ENCODE results near the gene VIPAS39.

GRCh38 chr14:77421201-77421600, 36.2 kb downstream of the VIPAS39 start:
- TF ChIP-seq, protein P1, sequence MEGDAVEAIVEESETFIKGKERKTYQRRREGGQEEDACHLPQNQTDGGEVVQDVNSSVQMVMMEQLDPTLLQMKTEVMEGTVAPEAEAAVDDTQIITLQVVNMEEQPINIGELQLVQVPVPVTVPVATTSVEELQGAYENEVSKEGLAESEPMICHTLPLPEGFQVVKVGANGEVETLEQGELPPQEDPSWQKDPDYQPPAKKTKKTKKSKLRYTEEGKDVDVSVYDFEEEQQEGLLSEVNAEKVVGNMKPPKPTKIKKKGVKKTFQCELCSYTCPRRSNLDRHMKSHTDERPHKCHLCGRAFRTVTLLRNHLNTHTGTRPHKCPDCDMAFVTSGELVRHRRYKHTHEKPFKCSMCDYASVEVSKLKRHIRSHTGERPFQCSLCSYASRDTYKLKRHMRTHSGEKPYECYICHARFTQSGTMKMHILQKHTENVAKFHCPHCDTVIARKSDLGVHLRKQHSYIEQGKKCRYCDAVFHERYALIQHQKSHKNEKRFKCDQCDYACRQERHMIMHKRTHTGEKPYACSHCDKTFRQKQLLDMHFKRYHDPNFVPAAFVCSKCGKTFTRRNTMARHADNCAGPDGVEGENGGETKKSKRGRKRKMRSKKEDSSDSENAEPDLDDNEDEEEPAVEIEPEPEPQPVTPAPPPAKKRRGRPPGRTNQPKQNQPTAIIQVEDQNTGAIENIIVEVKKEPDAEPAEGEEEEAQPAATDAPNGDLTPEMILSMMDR (tag by site-specific recombination; IDR thresholded peaks at IDR 0.05) = no peak
- no peak for TF ChIP-seq ATF2 (tag by site-specific recombination; IDR thresholded peaks at IDR 0.05; ENCODE audit: low read depth)
- no peak for TF ChIP-seq TRIM28 (IDR thresholded peaks at IDR 0.05; ENCODE audit: borderline replicate concordance, low read length)
- no peak for TF ChIP-seq ZNF701 (tag by site-specific recombination; IDR thresholded peaks at IDR 0.05)
- no peak for TF ChIP-seq ZBTB48 (tag by site-specific recombination; IDR thresholded peaks at IDR 0.05)
- TF ChIP-seq ZNF138 (tag by site-specific recombination; IDR thresholded peaks at IDR 0.05; ENCODE audit: borderline replicate concordance) = no peak
- no peak for TF ChIP-seq ZBTB17 (tag by site-specific recombination; IDR thresholded peaks at IDR 0.05)
- no peak for TF ChIP-seq ZNF529 (tag by site-specific recombination; IDR thresholded peaks at IDR 0.05; ENCODE audit: insufficient replicate concordance)
- no peak for TF ChIP-seq ZNF488 (tag by site-specific recombination; IDR thresholded peaks at IDR 0.05)
- no peak for TF ChIP-seq MEIS1 (CRISPR knock-in tag; IDR thresholded peaks at IDR 0.05; ENCODE audit: borderline replicate concordance)
- TF ChIP-seq ZNF157 (tag by site-specific recombination; IDR thresholded peaks at IDR 0.05) = no peak
- no peak for TF ChIP-seq ZBTB1 (tag by site-specific recombination; IDR thresholded peaks at IDR 0.05)
- TF ChIP-seq ZBTB8A (tag by site-specific recombination; IDR thresholded peaks at IDR 0.05) = no peak
- TF ChIP-seq YY1 (tag by site-specific recombination; IDR thresholded peaks at IDR 0.05) = no peak

All from HEK293 (cell line).